Osteoblast (primary cell): ENCODE data around the gene PARD3B. TPM values are rescaled to one million over a fixed set of nuclear protein-coding genes. Genes with fewer than 3 reads are reported as not detected.

Source experiments
- DNase-seq: peaks from one replicate; pipeline ENCODE4 v3.0.0; 2011; ENCODE audit warnings: low spot score, mixed read lengths; ENCODE audit not compliant: insufficient read length; ENCODE audit errors: missing footprints
- H2AFZ ChIP-seq: 2 replicates; pipeline ENCODE4 v1.6.0; 2011; ENCODE audit warnings: mild to moderate bottlenecking, low read length
- H3K27ac ChIP-seq: 2 replicates; pipeline ENCODE4 v1.5.1; 2011; ENCODE audit warnings: mild to moderate bottlenecking, low read depth, low read length, moderate library complexity
- H3K27me3 ChIP-seq: 2 replicates; pipeline ENCODE4 v1.6.0; 2012; ENCODE audit warnings: mild to moderate bottlenecking, control low read depth, inconsistent platforms, low read length, moderate library complexity; ENCODE audit not compliant: insufficient read depth
- H3K36me3 ChIP-seq: 2 replicates; pipeline ENCODE4 v1.5.1; 2011; ENCODE audit warnings: mild to moderate bottlenecking, low read length, control low read depth, moderate library complexity; ENCODE audit not compliant: insufficient read depth
- H3K4me1 ChIP-seq: 2 replicates; pipeline ENCODE4 v1.5.1; 2011; ENCODE audit warnings: mild to moderate bottlenecking, low read length, control low read depth, moderate library complexity; ENCODE audit not compliant: insufficient read depth
- H3K4me2 ChIP-seq: 2 replicates; pipeline ENCODE4 v1.6.0; 2011; ENCODE audit warnings: mild to moderate bottlenecking, low read length; ENCODE audit not compliant: insufficient read depth
- H3K4me3 ChIP-seq: fragments of 200-600 bp; sonication (generic); 3 replicates; pipeline ENCODE4 v1.5.1; 2012; ENCODE audit warnings: mild to moderate bottlenecking, low read length, inconsistent platforms; ENCODE audit not compliant: insufficient read depth
- H3K79me2 ChIP-seq: 2 replicates; pipeline ENCODE4 v1.6.0; 2012; ENCODE audit warnings: mild to moderate bottlenecking, low read length, control low read depth, inconsistent platforms; ENCODE audit not compliant: insufficient read depth
- H3K9me3 ChIP-seq: 2 replicates; pipeline ENCODE4 v1.5.1; 2011; ENCODE audit warnings: low read depth, low read length, control low read depth
- H4K20me1 ChIP-seq: 2 replicates; pipeline ENCODE4 v1.6.0; 2012; ENCODE audit warnings: mild to moderate bottlenecking, low read length, control low read depth; ENCODE audit not compliant: insufficient read depth
- total RNA-seq: library from RNA; depleted of rRNA; stranded (reverse); fragments of >200 nt; gene quantifications from 2 replicates; pipeline ENCODE4 v1.2.3, GENCODE V29; 2012
- TF ChIP-seq, protein P1 (sequence below): IDR thresholded peaks from 2 replicates; pipeline ENCODE4 v1.5.1; 2011; ENCODE audit warnings: mild to moderate bottlenecking, low read depth, low read length, moderate library complexity; ENCODE audit errors: extremely low read depth

The PARD3B gene
- total RNA-seq, 1 donor: 22.4 TPM

DNA sequence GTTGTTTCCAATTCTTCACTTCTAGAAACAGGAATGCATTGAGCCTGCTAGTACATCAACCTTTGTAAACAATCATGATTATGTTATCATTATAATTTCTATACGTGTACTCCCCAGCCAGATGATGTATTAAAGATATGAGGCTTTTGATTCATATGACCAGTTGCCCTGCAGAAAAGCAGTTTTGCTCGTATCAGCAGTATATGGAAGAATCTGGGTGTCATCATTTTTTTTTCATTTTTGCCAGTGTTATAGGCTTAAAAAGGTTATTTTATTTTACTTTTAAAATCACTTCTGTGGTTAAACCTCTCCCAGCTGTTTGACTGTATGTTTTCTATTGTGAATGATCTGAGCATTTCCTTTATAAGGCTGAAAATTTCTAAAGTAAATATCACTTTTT is 665.2 kb downstream of the PARD3B start:
- Histone ChIP-seq H2AFZ (no peak overlapping the region), H3K9me3 (no peaks in the 10 kb centered on the region), H3K27me3 (no peaks in the 10 kb centered on the region), H3K36me3 (no peaks in the 10 kb centered on the region), H3K27ac (no peak overlapping the region), H4K20me1 (no peaks in the 10 kb centered on the region), H3K4me1 (no peaks in the 10 kb centered on the region), H3K4me2 (no peak overlapping the region), H3K79me2 (no peaks in the 10 kb centered on the region), H3K4me3 (no peak overlapping the region)
- TF ChIP-seq, protein P1, sequence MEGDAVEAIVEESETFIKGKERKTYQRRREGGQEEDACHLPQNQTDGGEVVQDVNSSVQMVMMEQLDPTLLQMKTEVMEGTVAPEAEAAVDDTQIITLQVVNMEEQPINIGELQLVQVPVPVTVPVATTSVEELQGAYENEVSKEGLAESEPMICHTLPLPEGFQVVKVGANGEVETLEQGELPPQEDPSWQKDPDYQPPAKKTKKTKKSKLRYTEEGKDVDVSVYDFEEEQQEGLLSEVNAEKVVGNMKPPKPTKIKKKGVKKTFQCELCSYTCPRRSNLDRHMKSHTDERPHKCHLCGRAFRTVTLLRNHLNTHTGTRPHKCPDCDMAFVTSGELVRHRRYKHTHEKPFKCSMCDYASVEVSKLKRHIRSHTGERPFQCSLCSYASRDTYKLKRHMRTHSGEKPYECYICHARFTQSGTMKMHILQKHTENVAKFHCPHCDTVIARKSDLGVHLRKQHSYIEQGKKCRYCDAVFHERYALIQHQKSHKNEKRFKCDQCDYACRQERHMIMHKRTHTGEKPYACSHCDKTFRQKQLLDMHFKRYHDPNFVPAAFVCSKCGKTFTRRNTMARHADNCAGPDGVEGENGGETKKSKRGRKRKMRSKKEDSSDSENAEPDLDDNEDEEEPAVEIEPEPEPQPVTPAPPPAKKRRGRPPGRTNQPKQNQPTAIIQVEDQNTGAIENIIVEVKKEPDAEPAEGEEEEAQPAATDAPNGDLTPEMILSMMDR: no peak
- no peak for DNase-seq

DNA sequence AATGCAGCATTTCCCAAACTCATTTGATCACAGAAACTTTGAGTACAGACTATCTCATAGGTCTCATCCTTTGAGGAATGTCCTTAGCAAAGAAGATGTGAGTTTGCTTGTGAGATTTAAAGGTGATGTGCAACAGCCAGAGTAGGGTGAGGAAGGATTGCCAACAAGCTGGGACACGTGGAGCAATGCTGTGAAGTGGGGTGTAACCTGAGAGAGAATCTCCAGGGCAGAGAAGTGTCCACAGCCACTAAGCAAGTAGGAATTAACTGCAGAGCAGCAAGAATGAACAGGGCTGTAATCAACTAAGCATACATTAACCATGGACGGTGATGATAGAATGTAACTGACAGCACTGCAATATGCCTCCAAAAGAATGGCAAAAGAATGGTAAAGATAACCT is 667.1 kb downstream of the PARD3B start:
- Histone ChIP-seq H3K27me3 (no peaks in the 10 kb centered on the region), H3K4me1 (no peaks in the 10 kb centered on the region), H2AFZ (no peak overlapping the region), H3K27ac (no peak overlapping the region), H4K20me1 (no peaks in the 10 kb centered on the region), H3K9me3 (no peaks in the 10 kb centered on the region), H3K4me2 (no peak overlapping the region), H3K4me3 (no peak overlapping the region), H3K36me3 (no peaks in the 10 kb centered on the region), H3K79me2 (no peaks in the 10 kb centered on the region)
- TF ChIP-seq, protein P1: no peak
- DNase-seq: no peak

DNA sequence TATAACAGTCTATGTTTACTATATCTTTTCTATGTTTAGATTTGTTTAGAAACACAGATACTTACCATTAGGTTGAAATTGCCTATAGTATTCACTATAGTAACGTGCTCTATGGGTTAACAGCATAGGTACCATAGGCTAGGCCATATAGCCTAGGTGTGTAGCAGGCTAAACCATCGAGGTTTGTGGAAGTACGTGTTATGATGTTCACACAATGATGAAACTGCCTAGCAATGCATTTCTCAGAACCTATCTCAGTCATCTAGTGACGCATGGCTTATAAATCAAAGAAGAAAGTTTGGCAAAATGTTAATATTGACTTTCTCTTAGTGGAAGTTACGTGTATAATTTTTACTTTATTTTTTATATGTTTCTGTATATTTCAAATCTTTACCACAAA is 670.8 kb downstream of the PARD3B start:
- H3K79me2 ChIP-seq: no peaks in the 10 kb centered on the region
- no peaks in the 10 kb centered on the region for H3K36me3 ChIP-seq
- H3K27ac ChIP-seq: no peak overlapping the region

DNA sequence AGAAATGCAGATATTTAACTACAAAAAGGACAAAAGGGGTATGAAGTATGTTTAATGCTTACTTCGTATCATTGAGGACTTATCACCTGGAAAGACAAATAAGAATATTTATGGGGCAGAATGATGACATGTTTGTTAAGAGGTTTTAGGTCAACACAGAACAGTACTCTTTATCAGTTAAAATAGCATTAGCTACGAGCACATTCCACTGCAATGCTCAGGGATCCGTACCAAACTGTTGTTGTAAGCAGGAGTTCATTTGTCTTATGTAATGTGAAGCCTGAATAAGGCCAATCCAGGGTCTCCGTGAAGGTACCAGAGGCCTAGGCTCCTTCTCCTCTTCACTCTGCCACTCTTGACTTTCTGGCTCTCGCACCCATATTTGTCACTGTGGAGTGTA is 671.3 kb downstream of the PARD3B start:
- no peaks in the 10 kb centered on the region for H3K36me3 ChIP-seq
- no peak overlapping the region for H3K4me3 ChIP-seq
- DNase-seq: no peak
- H4K20me1 ChIP-seq: no peaks in the 10 kb centered on the region
- H3K27ac ChIP-seq: no peak overlapping the region
- TF ChIP-seq, protein P1: no peak
- H2AFZ ChIP-seq: no peak overlapping the region
- H3K9me3 ChIP-seq: no peaks in the 10 kb centered on the region
- H3K27me3 ChIP-seq: no peaks in the 10 kb centered on the region
- no peaks in the 10 kb centered on the region for H3K4me1 ChIP-seq
- no peak overlapping the region for H3K4me2 ChIP-seq
- H3K79me2 ChIP-seq: no peaks in the 10 kb centered on the region

More for the DNA sequence above, 670.8 kb downstream of the PARD3B start:
- Histone ChIP-seq H3K4me1 (no peaks in the 10 kb centered on the region), H3K9me3 (no peaks in the 10 kb centered on the region), H4K20me1 (no peaks in the 10 kb centered on the region), H2AFZ (no peak overlapping the region), H3K27me3 (no peaks in the 10 kb centered on the region), H3K4me2 (no peak overlapping the region), H3K4me3 (no peak overlapping the region)
- no peak for DNase-seq
- TF ChIP-seq, protein P1: no peak
